Gastrocnemius medialis (tissue), 4 donors: Measurements from ENCODE around the gene HNRNPA2B1.

Experiments used
- CTCF ChIP-seq, 5 experiments: fragments of 450-650 bp in 3 of 5; fragments of 200-600 bp in 2 of 5; sonication (generic) in 2 of 5; IDR thresholded peaks in 4 of 5; conservative IDR thresholded peaks in 1 of 5; 1 replicate in 4 of 5; 2 replicates in 1 of 5; pipeline ENCODE4 v1.5.1; 2016 to 2019; ENCODE audit warnings: antibody characterized with exemption in 5 of 5, mild to moderate bottlenecking in 3 of 5, moderate library complexity in 3 of 5
- POLR2A ChIP-seq, 2 donors: fragments of 450-650 bp; IDR thresholded peaks; one replicate each; pipeline ENCODE4 v1.6.1; 2017; ENCODE audit warnings: antibody characterized with exemption in 2 of 2, mild to moderate bottlenecking in 2 of 2, moderate library complexity in 2 of 2

DNA sequence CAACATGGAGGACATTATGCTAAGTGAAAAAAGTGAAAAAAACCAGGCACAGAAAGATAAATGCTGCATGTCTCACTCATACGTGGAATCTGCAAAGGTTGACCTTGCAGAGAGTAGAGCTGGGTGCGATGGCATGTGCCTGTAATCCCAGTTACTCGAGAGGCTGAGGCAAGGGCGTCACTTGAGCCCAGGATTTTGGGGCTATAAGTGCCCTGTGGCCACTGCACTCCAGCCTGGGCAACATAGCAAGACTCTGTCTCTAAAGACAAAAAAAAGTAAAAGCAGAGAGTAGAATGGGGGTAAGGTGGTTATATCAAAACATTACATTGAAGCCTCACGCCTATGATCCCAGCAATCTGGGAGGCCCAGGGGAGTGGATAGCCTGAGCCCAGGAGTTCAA, 23.8 kb upstream of the HNRNPA2B1 start:
- TF ChIP-seq CTCF (IDR thresholded peaks at IDR 0.05 in 4 of 5, conservative IDR thresholded peaks at IDR 0.05 in 1 of 5), result no peak
- no peak for TF ChIP-seq POLR2A (IDR thresholded peaks at IDR 0.05)
